ENCODE measurements around the gene SEPTIN3. TPM values are rescaled to one million over a fixed set of nuclear protein-coding genes. Genes with fewer than 3 reads are reported as not detected.

The SEPTIN3 gene
- total RNA-seq, 2 donors from 2014 or later: 0.46 to 2.3 TPM

DNA sequence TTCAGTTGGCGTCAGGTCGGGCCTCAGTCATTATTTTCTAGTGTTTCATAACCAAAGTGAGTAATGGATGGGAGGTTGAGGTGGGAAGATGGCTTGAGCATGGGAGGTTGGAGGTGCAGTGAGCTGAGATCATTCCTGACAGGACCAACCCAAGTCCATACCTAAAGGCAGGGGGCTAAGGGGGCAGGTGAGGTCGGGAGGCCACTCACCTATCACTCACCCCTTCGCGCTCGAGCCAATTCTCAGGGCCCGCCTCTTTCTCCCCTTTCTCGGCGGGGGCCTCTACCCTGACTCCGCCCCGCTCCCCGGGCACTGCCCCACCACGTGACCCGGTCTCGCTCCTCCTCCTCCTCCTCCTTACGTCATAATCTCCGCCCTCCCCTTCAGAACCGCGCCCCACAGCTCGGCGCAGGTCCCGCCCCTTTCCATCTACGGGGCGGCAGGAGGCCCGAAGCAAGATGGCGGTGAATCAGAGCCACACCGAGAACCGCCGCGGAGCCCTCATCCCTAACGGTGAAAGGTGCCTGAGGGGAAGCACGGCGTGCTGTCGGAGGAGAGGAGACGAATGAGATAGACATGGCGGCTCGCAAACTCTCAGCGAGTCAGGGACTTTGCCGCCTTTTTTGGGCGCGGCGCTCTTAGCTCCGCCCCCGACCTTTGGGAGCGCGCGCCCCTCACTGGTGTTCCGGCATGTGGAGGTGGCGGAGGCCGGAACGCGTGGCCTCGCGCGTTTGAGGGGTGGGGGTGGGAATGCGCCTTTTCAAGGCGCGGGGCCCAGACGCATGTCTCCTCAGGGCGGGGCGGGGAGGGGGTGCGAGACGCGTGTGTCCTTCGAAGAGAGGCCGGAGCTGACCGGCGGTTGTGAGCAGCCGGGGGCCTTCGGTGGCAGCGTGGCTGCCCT lies 29.4 kb downstream of the SEPTIN3 start, which contains the start of gene WBP2NL:
TSS of gene WBP2NL (plus strand) at position 428 of the 901 bp plus-strand sequence. CDS start at position 459, 31 bp downstream.
- no peaks in the 10 kb centered on the region for H3K36me3 ChIP-seq
- DNase-seq (ENCODE audit: low spot score): peak; percentile 87
- intact Hi-C loops (cut with DNase I): no loop called here
- peak within 1 kb of the TSS; percentile 50 to 81 for H3K27ac ChIP-seq
- peaks cover 8% of the 10 kb centered on the region for H3K4me1 ChIP-seq (replicated peaks)
- H3K4me3 ChIP-seq: peak within 1 kb of the TSS; percentile 34 to 44
- H3K9me3 ChIP-seq: no peaks in the 10 kb centered on the region
- no peaks in the 10 kb centered on the region for H3K27me3 ChIP-seq (replicated peaks; ENCODE audit: insufficient read depth)
- 38% methylated on average over 64 of the region's 71 CpGs for WGBS
- TF ChIP-seq POLR2AphosphoS5 (IDR thresholded peaks at IDR 0.05) (peak; percentile 91), CTCF (IDR thresholded peaks at IDR 0.05) (no peak)

DNA sequence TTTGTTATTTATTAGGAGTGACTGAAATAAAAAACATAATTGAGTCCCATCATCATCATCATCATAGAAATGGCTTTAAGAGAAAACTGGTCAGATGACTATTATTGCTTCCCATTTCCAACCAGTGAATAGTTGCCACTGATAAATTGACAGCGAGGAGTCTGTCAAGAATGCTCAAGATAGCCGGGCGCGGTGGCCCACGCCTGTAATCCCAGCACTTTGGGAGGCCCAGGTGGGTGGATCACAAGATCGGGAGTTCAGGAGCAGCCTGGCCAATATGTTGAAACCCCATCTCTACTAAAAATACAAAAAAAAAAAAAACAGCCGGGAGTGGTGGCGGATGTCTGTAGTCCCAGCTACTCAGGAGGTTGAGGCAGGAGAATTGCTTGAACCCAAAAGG lies 31.2 kb downstream of the SEPTIN3 start:
- H3K27me3 ChIP-seq (replicated peaks; ENCODE audit: insufficient read depth): no peaks in the 10 kb centered on the region
- intact Hi-C loops (cut with DNase I): no loop called here
- H3K4me3 ChIP-seq: no peak overlapping the region
- H3K27ac ChIP-seq: no peak overlapping the region
- no peaks in the 10 kb centered on the region for H3K36me3 ChIP-seq
- peaks cover 8% of the 10 kb centered on the region for H3K4me1 ChIP-seq (replicated peaks)
- no peak for DNase-seq (ENCODE audit: low spot score)
- no peaks in the 10 kb centered on the region for H3K9me3 ChIP-seq
- TF ChIP-seq POLR2A (IDR thresholded peaks at IDR 0.05): no peak
- no peak for TF ChIP-seq POLR2AphosphoS5 (IDR thresholded peaks at IDR 0.05)
- TF ChIP-seq CTCF (IDR thresholded peaks at IDR 0.05): no peak
- 91% methylated on average over 8 of the region's 8 CpGs for WGBS

GRCh38 chr22:42001121-42001520 lies 31.9 kb downstream of the SEPTIN3 start:
- H3K27me3 ChIP-seq (replicated peaks; ENCODE audit: insufficient read depth): no peaks in the 10 kb centered on the region
- peaks cover 8% of the 10 kb centered on the region for H3K4me1 ChIP-seq (replicated peaks)
- intact Hi-C loops (cut with DNase I): no loop called here
- no peak overlapping the region for H3K4me3 ChIP-seq
- DNase-seq (ENCODE audit: low spot score): no peak
- H3K9me3 ChIP-seq: no peaks in the 10 kb centered on the region
- H3K27ac ChIP-seq: no peak overlapping the region
- TF ChIP-seq POLR2AphosphoS5 (IDR thresholded peaks at IDR 0.05): no peak
- TF ChIP-seq CTCF (IDR thresholded peaks at IDR 0.05): no peak
- no peak for TF ChIP-seq POLR2A (IDR thresholded peaks at IDR 0.05)
- H3K36me3 ChIP-seq: no peaks in the 10 kb centered on the region
- 80% methylated on average over 8 of the region's 8 CpGs for WGBS

DNA sequence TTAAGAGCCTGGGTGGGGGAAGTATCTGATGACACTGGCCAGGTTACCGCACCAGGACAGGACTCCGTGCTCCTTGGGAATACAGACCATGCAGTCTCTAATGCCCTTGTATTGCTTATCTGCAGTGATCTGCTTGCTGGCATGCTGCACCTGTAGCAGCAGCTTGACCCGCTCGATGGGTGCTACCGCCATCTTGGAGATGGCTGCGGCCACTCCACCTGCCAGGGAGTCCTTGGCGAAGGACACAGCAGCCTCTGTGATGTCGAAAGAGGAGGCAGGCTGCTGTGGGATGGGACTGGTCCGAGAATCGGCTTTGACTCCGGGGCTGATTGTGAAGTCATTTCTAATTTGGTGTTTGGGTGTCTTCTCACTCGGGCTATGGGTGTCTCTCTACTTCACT lies 32.5 kb downstream of the SEPTIN3 start:
- no peaks in the 10 kb centered on the region for H3K9me3 ChIP-seq
- DNase-seq (ENCODE audit: low spot score): no peak
- H3K27me3 ChIP-seq (replicated peaks; ENCODE audit: insufficient read depth): no peaks in the 10 kb centered on the region
- H3K4me1 ChIP-seq (replicated peaks): peaks cover 8% of the 10 kb centered on the region
- intact Hi-C loops (cut with DNase I): no loop called here
- 95% methylated on average over 9 of the region's 12 CpGs for WGBS
- no peak for TF ChIP-seq POLR2A (IDR thresholded peaks at IDR 0.05)
- no peak for TF ChIP-seq CTCF (IDR thresholded peaks at IDR 0.05)
- no peak for TF ChIP-seq POLR2AphosphoS5 (IDR thresholded peaks at IDR 0.05)
- H3K36me3 ChIP-seq: no peaks in the 10 kb centered on the region
- no peak overlapping the region for H3K27ac ChIP-seq
- H3K4me3 ChIP-seq: no peak overlapping the region

GRCh38 chr22:42007922-42008321 lies 38.7 kb downstream of the SEPTIN3 start:
- 64% methylated on average over 4 of the region's 4 CpGs for WGBS
- Histone ChIP-seq H3K4me3 (no peak overlapping the region), H3K36me3 (no peaks in the 10 kb centered on the region), H3K27ac (no peak overlapping the region), H3K27me3 (replicated peaks; ENCODE audit: insufficient read depth) (no peaks in the 10 kb centered on the region), H3K4me1 (replicated peaks) (no peaks in the 10 kb centered on the region), H3K9me3 (no peaks in the 10 kb centered on the region)
- no peak for DNase-seq (ENCODE audit: low spot score)
- intact Hi-C loops (cut with DNase I): no loop called here
- TF ChIP-seq POLR2AphosphoS5 (IDR thresholded peaks at IDR 0.05): no peak
- no peak for TF ChIP-seq POLR2A (IDR thresholded peaks at IDR 0.05)
- TF ChIP-seq CTCF (IDR thresholded peaks at IDR 0.05): no peak

All from prostate gland (tissue), 2 donors.